ENCODE measurements around the gene EGFR.

GRCh38 chr7:55069271-55069792 is 50.5 kb downstream of the EGFR start:
- TF ChIP-seq POLR2A (IDR thresholded peaks at IDR 0.05) (no peak), POLR2AphosphoS5 (IDR thresholded peaks at IDR 0.05) (no peak)

Measured in breast epithelium (tissue), 3 donors.